Fibroblast of villous mesenchyme (primary cell): ENCODE measurements around the gene CBLB. TPM values are rescaled to one million over a fixed set of nuclear protein-coding genes. Genes with fewer than 3 reads are reported as not detected.

ENCODE experiments used
- DNase-seq: peaks from one replicate; pipeline ENCODE4 v3.0.0-alpha.2; 2010; ENCODE audit warnings: low read depth
- H3K4me3 ChIP-seq: 2 replicates; pipeline ENCODE4 v1.5.1; 2011; ENCODE audit warnings: low read depth, mild to moderate bottlenecking, low read length
- CTCF ChIP-seq: IDR thresholded peaks from 2 replicates; pipeline ENCODE4 v1.5.1; 2012; ENCODE audit warnings: low read depth, mild to moderate bottlenecking, low read length; ENCODE audit not compliant: insufficient read depth
- total RNA-seq: library from RNA; depleted of rRNA; stranded (reverse); fragments of >200 nt; gene quantifications from 2 replicates; pipeline ENCODE4 v1.2.3, GENCODE V29; 2012

Gene CBLB
- total RNA-seq, 1 donor, result 40.6 TPM

- no peak overlapping the region for H3K4me3 ChIP-seq
- no peak for DNase-seq
These were observed 258.3 kb downstream of the CBLB start for GRCh38 chr3:105610473-105610872.

GRCh38 chr3:105608623-105609022 is 260.2 kb downstream of the CBLB start:
- no peak for TF ChIP-seq CTCF
- peak; percentile 57 for DNase-seq
- no peak overlapping the region for H3K4me3 ChIP-seq

More at GRCh38 chr3:105610473-105610872, 258.3 kb downstream of the CBLB start:
- no peak for TF ChIP-seq CTCF

- no peak for TF ChIP-seq CTCF
- H3K4me3 ChIP-seq, result no peak overlapping the region
- peak; percentile 11 for DNase-seq
These were observed 262.8 kb downstream of the CBLB start for GRCh38 chr3:105606016-105606415.
